Breast epithelium (tissue), 4 donors: ENCODE results near the gene SEC14L1. TPM values are rescaled to one million over a fixed set of nuclear protein-coding genes. Genes with fewer than 3 reads are reported as not detected.
A peak's percentile ranks its signal among the peaks of the same experiment; 100 is the strongest.

Experiments used
- DNase-seq, 2 donors: peaks; one replicate each; pipeline ENCODE4 v3.0.0-alpha.2; 2019; ENCODE audit warnings: low spot score in 2 of 2
- H3K27ac ChIP-seq, 2 donors: fragments of 200-600 bp; sonication (generic) in 1 of 2; one replicate each; pipeline ENCODE4 v1.5.1; 2016 to 2019; ENCODE audit warnings: mild to moderate bottlenecking in 1 of 2
- H3K27me3 ChIP-seq, 2 donors: fragments of 200-600 bp; sonication (generic) in 1 of 2; one replicate each; pipeline versions ENCODE4 v1.5.1 to v1.6.0; 2017 to 2019; ENCODE audit warnings: control low read depth in 1 of 2, mild to moderate bottlenecking in 1 of 2
- H3K36me3 ChIP-seq: fragments of 200-600 bp; one replicate; pipeline ENCODE4 v1.5.1; 2019
- H3K4me1 ChIP-seq, 2 donors: fragments of 200-600 bp; sonication (generic); one replicate each; pipeline ENCODE4 v1.5.1; 2016 to 2019; ENCODE audit warnings: control low read depth in 1 of 2
- H3K4me3 ChIP-seq, 3 donors: fragments of 200-600 bp; sonication (generic); 1 replicate in 2 of 3; 2 replicates in 1 of 3; pipeline ENCODE4 v1.5.1; 2016 to 2019; ENCODE audit warnings: mild to moderate bottlenecking in 3 of 3, moderate library complexity in 2 of 3
- H3K9me3 ChIP-seq, 2 donors: fragments of 200-600 bp; sonication (generic) in 1 of 2; one replicate each; pipeline ENCODE4 v1.5.1; 2016 to 2019; ENCODE audit warnings: control low read depth in 1 of 2
- CTCF ChIP-seq, 3 donors: fragments of 450-650 bp; IDR thresholded peaks; one replicate each; pipeline ENCODE4 v1.5.1; 2016 to 2017; ENCODE audit warnings: antibody characterized with exemption in 3 of 3, mild to moderate bottlenecking in 3 of 3, moderate library complexity in 3 of 3
- POLR2A ChIP-seq: fragments of 450-650 bp; IDR thresholded peaks from one replicate; pipeline ENCODE4 v1.6.1; 2016; ENCODE audit warnings: antibody characterized with exemption, mild to moderate bottlenecking, moderate library complexity
- POLR2AphosphoS5 ChIP-seq, 3 donors: sonication (generic); formaldehyde crosslinking; IDR thresholded peaks; one replicate each; pipeline ENCODE4 v1.6.1; 2017; ENCODE audit warnings: antibody characterized with exemption in 3 of 3
- intact Hi-C: fragments of 100-400 bp; cut with DNase I; formaldehyde crosslinking; loops from one replicate; pipeline ENCODE4 v1.15.1; 2023; ENCODE audit warnings: low total_unique reads
- total RNA-seq, 3 donors: library from RNA; depleted of rRNA; stranded (reverse); fragments of >200 nt; gene quantifications; one replicate each; pipeline ENCODE4 v1.1.0, GENCODE V29; 2016

The SEC14L1 gene
- total RNA-seq, 3 donors from 2014 or later: 52.2 to 106 (median 59.6) TPM

- DNase-seq: peak; percentile 85 to 89
- no peaks in the 10 kb centered on the region for H3K36me3 ChIP-seq
- peak overlapping the region; percentile 80 to 85 for H3K27ac ChIP-seq
- H3K9me3 ChIP-seq: no peaks in the 10 kb centered on the region
- peaks cover 13 to 25% of the 10 kb centered on the region in 2 donors for H3K4me1 ChIP-seq
- TF ChIP-seq CTCF (IDR thresholded peaks at IDR 0.05): no peak
- no peak for TF ChIP-seq POLR2A
- TF ChIP-seq POLR2AphosphoS5 (IDR thresholded peaks at IDR 0.05): peak in 2 of 3 donors; percentile 18 to 39
- H3K27me3 ChIP-seq: no peaks in the 10 kb centered on the region
- peak overlapping the region in 1 of 3 donors; percentile 8 for H3K4me3 ChIP-seq
- intact Hi-C loops: no loop called here
These were observed 14.2 kb upstream of the SEC14L1 start for GRCh38 chr17:77126519-77126918.

- Histone ChIP-seq H3K4me3 (peak overlapping the region in 2 of 3 donors; percentile 6 to 38), H3K4me1 (peaks cover 17 to 18% of the 10 kb centered on the region in 2 donors), H3K36me3 (no peaks in the 10 kb centered on the region), H3K27me3 (no peaks in the 10 kb centered on the region), H3K27ac (peak overlapping the region; percentile 80 to 85), H3K9me3 (no peaks in the 10 kb centered on the region)
- peak; percentile 44 to 77 (median 71) for TF ChIP-seq POLR2AphosphoS5 (IDR thresholded peaks at IDR 0.05)
- TF ChIP-seq POLR2A: no peak
- no peak for TF ChIP-seq CTCF (IDR thresholded peaks at IDR 0.05)
- peak; percentile 65 to 72 for DNase-seq
- intact Hi-C loops: no loop called here
These were observed 12.9 kb upstream of the SEC14L1 start for GRCh38 chr17:77127735-77128361.

- intact Hi-C loops: no loop called here
- H3K27ac ChIP-seq: peak overlapping the region; percentile 80 to 85
- H3K4me1 ChIP-seq: peaks cover 17 to 18% of the 10 kb centered on the region in 2 donors
- no peaks in the 10 kb centered on the region for H3K36me3 ChIP-seq
- TF ChIP-seq POLR2A (no peak), POLR2AphosphoS5 (IDR thresholded peaks at IDR 0.05) (no peak), CTCF (IDR thresholded peaks at IDR 0.05) (no peak)
- H3K27me3 ChIP-seq: no peaks in the 10 kb centered on the region
- no peaks in the 10 kb centered on the region for H3K9me3 ChIP-seq
- DNase-seq: no peak
- H3K4me3 ChIP-seq: peak overlapping the region in 1 of 3 donors; percentile 40
These were observed 11.7 kb upstream of the SEC14L1 start for GRCh38 chr17:77128896-77129567.

GRCh38 chr17:77129568-77130301 is 11.0 kb upstream of the SEC14L1 start:
- peak overlapping the region in 1 of 3 donors; percentile 40 for H3K4me3 ChIP-seq
- no peak for DNase-seq
- peak overlapping the region; percentile 80 to 85 for H3K27ac ChIP-seq
- no peaks in the 10 kb centered on the region for H3K9me3 ChIP-seq
- intact Hi-C loops: no loop called here
- H3K4me1 ChIP-seq: peaks cover 17 to 18% of the 10 kb centered on the region in 2 donors
- no peaks in the 10 kb centered on the region for H3K27me3 ChIP-seq
- TF ChIP-seq POLR2A: no peak
- no peak for TF ChIP-seq CTCF (IDR thresholded peaks at IDR 0.05)
- no peak for TF ChIP-seq POLR2AphosphoS5 (IDR thresholded peaks at IDR 0.05)
- H3K36me3 ChIP-seq: no peaks in the 10 kb centered on the region

GRCh38 chr17:77130525-77130924 is 10.2 kb upstream of the SEC14L1 start:
- H3K27ac ChIP-seq: peak overlapping the region; percentile 65 to 85
- no peak overlapping the region for H3K4me3 ChIP-seq
- no peaks in the 10 kb centered on the region for H3K9me3 ChIP-seq
- H3K36me3 ChIP-seq: no peaks in the 10 kb centered on the region
- DNase-seq: no peak
- intact Hi-C loops: no loop called here
- no peaks in the 10 kb centered on the region for H3K27me3 ChIP-seq
- TF ChIP-seq POLR2A: no peak
- TF ChIP-seq CTCF (IDR thresholded peaks at IDR 0.05): no peak
- no peak for TF ChIP-seq POLR2AphosphoS5 (IDR thresholded peaks at IDR 0.05)
- H3K4me1 ChIP-seq: peaks cover 17 to 18% of the 10 kb centered on the region in 2 donors
